Measurements from ENCODE around the gene CCDC149.

Gene CCDC149

GRCh38 chr4:24895461-24895860 is 17.4 kb downstream of the CCDC149 start:
- H3K9ac ChIP-seq = no peak overlapping the region
- no peak overlapping the region for H3K4me2 ChIP-seq
- TF ChIP-seq Cebpa-rat (IDR thresholded peaks at IDR 0.05) = no peak
- peaks cover 9% of the 10 kb centered on the region; the same call in 1 of the 2 replicates for H3K36me3 ChIP-seq
- H3K9me3 ChIP-seq = no peaks in the 10 kb centered on the region
- no peak overlapping the region for H3K27ac ChIP-seq
- H3K27me3 ChIP-seq = no peaks in the 10 kb centered on the region
- no peak overlapping the region for H3K4me3 ChIP-seq
- peaks cover 20% of the 10 kb centered on the region for H3K4me1 ChIP-seq
- no peaks in the 10 kb centered on the region for H4K20me1 ChIP-seq

GRCh38 chr4:24894846-24895245 is 18.0 kb downstream of the CCDC149 start:
- no peak overlapping the region for H3K9ac ChIP-seq
- H3K4me2 ChIP-seq = no peak overlapping the region
- H3K9me3 ChIP-seq = no peaks in the 10 kb centered on the region
- peaks cover 20% of the 10 kb centered on the region for H3K4me1 ChIP-seq
- peaks cover 9% of the 10 kb centered on the region; the same call in 1 of the 2 replicates for H3K36me3 ChIP-seq
- no peak overlapping the region for H3K27ac ChIP-seq
- no peak overlapping the region for H3K4me3 ChIP-seq
- no peak for TF ChIP-seq Cebpa-rat (IDR thresholded peaks at IDR 0.05)
- H4K20me1 ChIP-seq = no peaks in the 10 kb centered on the region
- H3K27me3 ChIP-seq = no peaks in the 10 kb centered on the region

GRCh38 chr4:24894243-24894642 is 18.6 kb downstream of the CCDC149 start:
- Histone ChIP-seq H3K9ac (no peak overlapping the region), H3K27me3 (no peaks in the 10 kb centered on the region), H3K4me1 (peaks cover 20% of the 10 kb centered on the region), H3K27ac (no peak overlapping the region), H3K36me3 (peaks cover 10% of the 10 kb centered on the region; the same call in 1 of the 2 replicates), H3K9me3 (no peaks in the 10 kb centered on the region), H4K20me1 (no peaks in the 10 kb centered on the region), H3K4me2 (no peak overlapping the region), H3K4me3 (no peak overlapping the region)
- no peak for TF ChIP-seq Cebpa-rat (IDR thresholded peaks at IDR 0.05)

GRCh38 chr4:24892778-24893177 is 20.1 kb downstream of the CCDC149 start:
- no peak overlapping the region for H3K27ac ChIP-seq
- H3K9me3 ChIP-seq = no peaks in the 10 kb centered on the region
- H3K36me3 ChIP-seq = peaks cover 14% of the 10 kb centered on the region; the same call in 1 of the 2 replicates
- no peaks in the 10 kb centered on the region for H4K20me1 ChIP-seq
- H3K9ac ChIP-seq = no peak overlapping the region
- no peaks in the 10 kb centered on the region for H3K27me3 ChIP-seq
- H3K4me2 ChIP-seq = no peak overlapping the region
- H3K4me3 ChIP-seq = no peak overlapping the region
- no peak for TF ChIP-seq Cebpa-rat (IDR thresholded peaks at IDR 0.05)
- peaks cover 17% of the 10 kb centered on the region for H3K4me1 ChIP-seq

- Histone ChIP-seq H3K9ac (no peak overlapping the region), H3K27ac (no peak overlapping the region), H3K4me3 (no peak overlapping the region), H3K4me1 (peaks cover 12% of the 10 kb centered on the region), H3K4me2 (no peak overlapping the region), H3K9me3 (no peaks in the 10 kb centered on the region), H3K36me3 (peaks cover 14% of the 10 kb centered on the region; the same call in 1 of the 2 replicates), H4K20me1 (no peaks in the 10 kb centered on the region), H3K27me3 (no peaks in the 10 kb centered on the region)
- no peak for TF ChIP-seq Cebpa-rat (IDR thresholded peaks at IDR 0.05)
Observed at GRCh38 chr4:24892278-24892677, 20.6 kb downstream of the CCDC149 start.

- no peaks in the 10 kb centered on the region for H4K20me1 ChIP-seq
- TF ChIP-seq Cebpa-rat (IDR thresholded peaks at IDR 0.05) = no peak
Observed at GRCh38 chr4:24890561-24891126, 22.2 kb downstream of the CCDC149 start.

GRCh38 chr4:24889991-24890390 is 22.9 kb downstream of the CCDC149 start:
- Histone ChIP-seq H3K4me2 (no peak overlapping the region), H3K27me3 (no peaks in the 10 kb centered on the region), H3K9ac (no peak overlapping the region), H3K4me3 (no peak overlapping the region), H3K36me3 (peaks cover 8% of the 10 kb centered on the region; the same call in 1 of the 2 replicates), H3K27ac (no peak overlapping the region), H3K9me3 (no peaks in the 10 kb centered on the region), H4K20me1 (no peaks in the 10 kb centered on the region), H3K4me1 (no peaks in the 10 kb centered on the region)
- no peak for TF ChIP-seq Cebpa-rat (IDR thresholded peaks at IDR 0.05)

More at GRCh38 chr4:24890561-24891126, 22.2 kb downstream of the CCDC149 start:
- Histone ChIP-seq H3K4me2 (no peak overlapping the region), H3K36me3 (peaks cover 12% of the 10 kb centered on the region; the same call in 1 of the 2 replicates), H3K27me3 (no peaks in the 10 kb centered on the region), H3K4me1 (no peaks in the 10 kb centered on the region), H3K9ac (no peak overlapping the region), H3K27ac (no peak overlapping the region), H3K9me3 (no peaks in the 10 kb centered on the region), H3K4me3 (no peak overlapping the region)

- H4K20me1 ChIP-seq = no peaks in the 10 kb centered on the region
- H3K4me3 ChIP-seq = no peak overlapping the region
- H3K4me2 ChIP-seq = no peak overlapping the region
- H3K36me3 ChIP-seq = peaks cover 4% of the 10 kb centered on the region; the same call in 1 of the 2 replicates
- no peak overlapping the region for H3K27ac ChIP-seq
- H3K9ac ChIP-seq = no peak overlapping the region
- no peaks in the 10 kb centered on the region for H3K4me1 ChIP-seq
- no peaks in the 10 kb centered on the region for H3K9me3 ChIP-seq
- no peak for TF ChIP-seq Cebpa-rat (IDR thresholded peaks at IDR 0.05)
- H3K27me3 ChIP-seq = no peaks in the 10 kb centered on the region
Observed at GRCh38 chr4:24888475-24889344, 24.1 kb downstream of the CCDC149 start.

- no peaks in the 10 kb centered on the region for H3K27me3 ChIP-seq
- H3K4me3 ChIP-seq = no peak overlapping the region
- H3K9ac ChIP-seq = no peak overlapping the region
- no peaks in the 10 kb centered on the region for H4K20me1 ChIP-seq
- H3K9me3 ChIP-seq = no peaks in the 10 kb centered on the region
- H3K27ac ChIP-seq = no peak overlapping the region
- H3K4me1 ChIP-seq = no peaks in the 10 kb centered on the region
- no peak overlapping the region for H3K4me2 ChIP-seq
- H3K36me3 ChIP-seq = peaks cover 4% of the 10 kb centered on the region; the same call in 1 of the 2 replicates
- TF ChIP-seq Cebpa-rat (IDR thresholded peaks at IDR 0.05) = no peak
Observed at GRCh38 chr4:24887881-24888430, 24.9 kb downstream of the CCDC149 start.

GRCh38 chr4:24886596-24886995 is 26.2 kb downstream of the CCDC149 start:
- Histone ChIP-seq H3K9me3 (no peaks in the 10 kb centered on the region), H3K27me3 (no peaks in the 10 kb centered on the region), H3K4me1 (no peaks in the 10 kb centered on the region), H3K4me2 (no peak overlapping the region), H3K4me3 (no peak overlapping the region), H3K36me3 (peaks cover 4% of the 10 kb centered on the region; the same call in 1 of the 2 replicates), H3K9ac (no peak overlapping the region), H3K27ac (no peak overlapping the region), H4K20me1 (no peaks in the 10 kb centered on the region)
- no peak for TF ChIP-seq Cebpa-rat (IDR thresholded peaks at IDR 0.05)

Measured in BLaER1 (cell line).